ENCODE data around the gene FOLR3.
"Not testable (repeated sequence)": the region's sequence is repeated elsewhere in the genome, so short reads cannot be mapped to it uniquely, and the experiment has no call there.

FOLR3 gene

DNA sequence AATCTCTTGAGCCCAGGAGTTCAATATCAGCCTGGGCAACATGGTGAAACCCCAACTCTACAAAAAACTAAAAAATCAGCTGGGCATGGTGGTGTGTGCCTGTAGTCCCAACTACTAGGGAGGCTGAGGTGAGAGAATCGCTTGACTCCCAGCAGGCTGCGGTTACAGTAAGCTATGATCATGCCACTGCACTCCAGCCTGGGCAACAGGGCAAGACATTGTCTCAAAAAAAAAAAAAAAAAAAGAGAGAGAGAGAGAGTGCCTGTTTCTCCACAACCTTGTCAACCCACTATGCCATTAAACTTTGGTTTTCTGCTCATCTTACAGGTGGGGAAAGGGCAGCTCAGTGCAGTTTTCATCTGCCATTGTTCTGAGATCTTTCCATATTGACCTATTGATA is 5.1 kb downstream of the FOLR3 start:
- TF ChIP-seq CTCF (IDR thresholded peaks at IDR 0.05; ENCODE audit: control extremely low read depth, extremely low read depth, low read depth, missing control alignments), result no peak
- POLR2A ChIA-PET, result no interaction called here
- DNase-seq (ENCODE audit: extremely low spot score), result no peak
- CTCF ChIA-PET, result interaction anchor here (1.3 kb wide), 1 partner anchor 11 kb away, joined by 4 read pairs; no protein-coding TSS in a partner anchor

DNA sequence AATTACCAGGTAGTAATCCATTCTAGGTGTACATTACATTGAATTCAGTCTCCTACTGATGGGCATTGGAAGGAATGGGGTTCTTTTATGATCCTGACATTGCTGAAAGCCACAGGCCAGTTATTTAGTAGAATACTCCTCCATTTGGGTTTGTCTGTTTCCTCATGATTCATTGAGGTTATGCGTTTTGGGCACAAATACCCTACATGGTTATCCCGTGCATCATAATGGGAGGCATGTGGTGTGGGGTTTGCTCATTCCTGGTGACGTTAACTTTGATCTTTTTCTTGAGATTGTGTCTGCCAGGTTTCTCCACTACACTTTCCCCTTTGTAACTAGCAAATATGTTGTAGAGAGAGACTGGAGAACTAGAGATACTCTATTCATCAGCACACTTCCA is 5.5 kb downstream of the FOLR3 start:
- POLR2A ChIA-PET, result no interaction called here
- CTCF ChIA-PET, result interaction anchor here (1.3 kb wide), 1 partner anchor 12 kb away, joined by 4 read pairs; no protein-coding TSS in a partner anchor
- no peak for DNase-seq (ENCODE audit: extremely low spot score)
- no peak for TF ChIP-seq CTCF (IDR thresholded peaks at IDR 0.05; ENCODE audit: control extremely low read depth, extremely low read depth, low read depth, missing control alignments)

GRCh38 chr11:72142086-72142485 is 6.6 kb downstream of the FOLR3 start:
- DNase-seq (ENCODE audit: extremely low spot score); POLR2A ChIA-PET: not testable (repeated sequence)
- CTCF ChIA-PET, result interaction anchor here (7.4 kb wide), 1 partner anchor 118 kb away, joined by 98 read pairs; no protein-coding TSS in a partner anchor

GRCh38 chr11:72142543-72142942 is 7.0 kb downstream of the FOLR3 start:
- DNase-seq (ENCODE audit: extremely low spot score); POLR2A ChIA-PET: not testable (repeated sequence)
- CTCF ChIA-PET, result interaction anchor here (1.3 to 7.4 kb wide), 8 partner anchors 15 to 288 kb away, joined by 7 to 98 read pairs (median 22); no protein-coding TSS in a partner anchor

DNA sequence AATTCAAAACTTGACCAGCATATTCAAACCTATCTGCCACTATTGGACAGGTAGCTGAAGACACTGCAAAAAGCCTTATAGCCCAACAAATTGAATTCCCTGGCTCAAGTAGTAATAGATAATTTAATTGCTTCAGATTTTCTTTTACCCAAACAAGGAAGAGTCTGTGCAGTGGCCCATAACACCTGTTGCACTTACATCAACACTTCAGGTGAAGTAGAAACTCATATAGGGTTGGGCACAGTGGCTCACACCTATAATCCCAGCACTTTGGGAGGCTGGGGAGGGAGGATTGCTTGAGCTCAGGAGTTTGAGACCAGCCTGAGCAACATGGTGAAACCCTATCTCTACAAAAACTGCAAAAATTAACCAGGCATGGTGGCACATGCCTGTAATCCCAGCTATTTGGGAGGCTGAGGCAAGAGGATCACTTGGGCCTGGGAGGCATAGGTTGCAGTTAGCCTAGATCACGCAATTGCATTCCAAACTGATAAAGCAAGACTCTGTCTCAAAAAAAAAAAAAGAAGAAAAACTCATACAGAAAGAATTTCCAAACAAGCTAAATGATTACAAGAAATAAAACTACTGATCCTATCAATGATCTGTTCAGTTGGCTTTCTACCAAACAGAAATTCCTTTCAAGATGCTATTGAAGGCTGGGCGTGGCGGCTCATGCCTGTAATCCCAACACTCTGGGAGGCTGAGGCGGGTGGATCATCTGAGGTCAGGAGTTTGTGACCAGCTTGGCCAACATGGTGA is 9.5 kb downstream of the FOLR3 start:
- POLR2A ChIA-PET, result no interaction called here

DNA sequence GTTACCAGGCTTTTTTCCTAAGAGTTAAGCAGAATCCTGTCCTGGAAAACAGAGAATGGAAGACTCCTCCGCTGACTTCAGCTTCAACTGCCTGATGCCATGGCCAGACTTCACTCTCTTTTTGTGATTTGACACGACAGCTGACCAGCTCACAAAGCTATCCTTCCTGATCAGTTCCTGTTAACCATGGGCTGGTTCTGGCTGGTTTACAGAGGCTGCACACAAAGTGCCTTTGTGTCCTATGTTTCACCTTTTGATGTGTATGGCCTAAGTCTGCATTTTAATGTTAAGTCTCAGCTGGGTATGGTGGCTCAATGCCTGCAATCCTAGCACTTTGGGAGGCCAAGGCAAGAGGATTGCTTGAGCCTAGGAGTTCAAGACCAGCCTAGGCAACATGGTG is 11.1 kb downstream of the FOLR3 start:
- CTCF ChIA-PET, result interaction anchor here (0.8 to 7.4 kb wide), 5 partner anchors 10 to 169 kb away, joined by 3 to 98 read pairs (median 6); no protein-coding TSS in a partner anchor
- DNase-seq (ENCODE audit: extremely low spot score), result no peak
- POLR2A ChIA-PET, result no interaction called here
- TF ChIP-seq CTCF (IDR thresholded peaks at IDR 0.05; ENCODE audit: control extremely low read depth, extremely low read depth, low read depth, missing control alignments), result no peak

More for the DNA sequence above, 9.5 kb downstream of the FOLR3 start:
- DNase-seq (ENCODE audit: extremely low spot score), result no peak
- CTCF ChIA-PET, result interaction anchor here (0.7 to 7.4 kb wide), 36 partner anchors 9 to 289 kb away, joined by 3 to 98 read pairs (median 6); partner anchors contain the start of genes ANAPC15, CLPB and XNDC1N
- TF ChIP-seq CTCF (IDR thresholded peaks at IDR 0.05; ENCODE audit: control extremely low read depth, extremely low read depth, low read depth, missing control alignments), result no peak

DNA sequence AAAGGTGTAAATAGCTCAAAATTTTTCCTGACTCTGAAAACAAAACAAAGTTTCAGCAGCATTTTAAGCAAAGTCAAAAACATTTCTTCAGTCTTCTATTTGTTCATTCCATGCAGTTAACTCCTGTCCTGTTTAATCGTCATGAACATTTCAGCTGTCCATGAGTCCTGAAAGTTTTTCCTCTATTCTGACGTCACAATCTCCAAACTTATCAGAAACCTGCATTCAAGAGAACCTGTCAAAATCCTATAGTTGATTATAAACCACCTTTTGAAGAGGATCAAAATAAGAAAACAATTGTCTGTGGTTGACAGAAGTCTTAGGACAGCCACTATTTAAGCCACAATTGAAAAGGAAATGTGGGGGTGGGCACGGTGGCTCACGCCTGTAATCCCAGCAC is 15.4 kb downstream of the FOLR3 start:
- CTCF ChIA-PET, result no interaction called here
- DNase-seq (ENCODE audit: extremely low spot score), result no peak
- POLR2A ChIA-PET, result no interaction called here
- no peak for TF ChIP-seq CTCF (IDR thresholded peaks at IDR 0.05; ENCODE audit: control extremely low read depth, extremely low read depth, low read depth, missing control alignments)

- DNase-seq (ENCODE audit: extremely low spot score); POLR2A ChIA-PET: not testable (repeated sequence)
Measured at GRCh38 chr11:72153874-72154273, 18.3 kb downstream of the FOLR3 start.

More at GRCh38 chr11:72153874-72154273, 18.3 kb downstream of the FOLR3 start:
- CTCF ChIA-PET, result interaction anchor here (1.1 to 4.2 kb wide), 6 partner anchors 10 to 176 kb away, joined by 3 to 36 read pairs (median 4); no protein-coding TSS in a partner anchor
